ENCODE data around the gene GRPR. TPM values are rescaled to one million over a fixed set of nuclear protein-coding genes. Genes with fewer than 3 reads are reported as not detected.

The GRPR gene
- polyA plus RNA-seq, 1 of the 3 experiments (the other 2 are of a cell fraction) = 1.2 TPM

DNA sequence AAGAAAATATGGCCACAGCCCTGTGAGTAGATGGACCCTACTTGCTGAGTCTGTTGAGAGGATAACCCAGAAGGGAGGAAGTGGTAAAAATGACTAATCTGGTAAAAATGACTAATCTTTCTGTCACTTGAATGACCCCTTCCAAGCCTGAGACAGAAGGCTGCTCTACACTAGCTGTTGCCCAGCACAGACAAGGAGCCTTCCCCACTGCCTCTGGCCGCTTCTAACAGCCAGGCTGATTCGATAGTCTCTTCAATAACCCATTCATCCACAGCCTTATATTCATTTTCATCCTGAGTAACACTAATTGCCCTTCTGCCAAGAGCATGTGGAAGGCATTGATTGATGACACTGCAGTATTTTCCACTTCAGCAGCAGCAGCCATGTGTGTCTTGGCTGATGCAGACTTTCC is 62.4 kb downstream of the GRPR start (continued):
- TF ChIP-seq GATA2 (CRISPR knock-in tag; IDR thresholded peaks at IDR 0.05) (no peak), FOXJ3 (CRISPR knock-in tag; IDR thresholded peaks at IDR 0.05) (no peak), RXRA (IDR thresholded peaks at IDR 0.05; ENCODE audit: borderline replicate concordance, low read depth) (peak; percentile 93), MEF2A (IDR thresholded peaks at IDR 0.05; ENCODE audit: borderline replicate concordance, low read depth) (peak; percentile 8; the same call in 1 of the 2 replicates), CHD2 (IDR thresholded peaks at IDR 0.05; ENCODE audit: low read length, partially characterized antibody) (no peak), TAF1 (IDR thresholded peaks at IDR 0.05; ENCODE audit: borderline replicate concordance, low read depth, low read length) (no peak), EZH2phosphoT487 (IDR thresholded peaks at IDR 0.05; ENCODE audit: borderline replicate concordance, low read depth) (no peak), TEAD4 (IDR thresholded peaks at IDR 0.05; ENCODE audit: borderline replicate concordance, insufficient read depth) (peak; percentile 46; the same call in 1 of the 2 replicates), FOSL2 (IDR thresholded peaks at IDR 0.05; ENCODE audit: borderline replicate concordance, low read depth) (peak; percentile 92), JUND (IDR thresholded peaks at IDR 0.05) (peak; percentile 85), ELF1 (IDR thresholded peaks at IDR 0.05) (no peak), EP300 (IDR thresholded peaks at IDR 0.05; ENCODE audit: borderline replicate concordance in 1 of 2, low read depth in 1 of 2, low read length in 1 of 2) (peak in 1 of 2 experiments; percentile 86; a peak in 2 of 4 replicates), RCOR1 (IDR thresholded peaks at IDR 0.05; ENCODE audit: low read length) (no peak), NRF1 (IDR thresholded peaks at IDR 0.05; ENCODE audit: low read depth, low read length) (no peak), MXI1 (IDR thresholded peaks at IDR 0.05; ENCODE audit: low read depth, low read length) (no peak), SMC3 (IDR thresholded peaks at IDR 0.05; ENCODE audit: low read depth, low read length) (no peak)
- TF ChIP-seq, protein P1, sequence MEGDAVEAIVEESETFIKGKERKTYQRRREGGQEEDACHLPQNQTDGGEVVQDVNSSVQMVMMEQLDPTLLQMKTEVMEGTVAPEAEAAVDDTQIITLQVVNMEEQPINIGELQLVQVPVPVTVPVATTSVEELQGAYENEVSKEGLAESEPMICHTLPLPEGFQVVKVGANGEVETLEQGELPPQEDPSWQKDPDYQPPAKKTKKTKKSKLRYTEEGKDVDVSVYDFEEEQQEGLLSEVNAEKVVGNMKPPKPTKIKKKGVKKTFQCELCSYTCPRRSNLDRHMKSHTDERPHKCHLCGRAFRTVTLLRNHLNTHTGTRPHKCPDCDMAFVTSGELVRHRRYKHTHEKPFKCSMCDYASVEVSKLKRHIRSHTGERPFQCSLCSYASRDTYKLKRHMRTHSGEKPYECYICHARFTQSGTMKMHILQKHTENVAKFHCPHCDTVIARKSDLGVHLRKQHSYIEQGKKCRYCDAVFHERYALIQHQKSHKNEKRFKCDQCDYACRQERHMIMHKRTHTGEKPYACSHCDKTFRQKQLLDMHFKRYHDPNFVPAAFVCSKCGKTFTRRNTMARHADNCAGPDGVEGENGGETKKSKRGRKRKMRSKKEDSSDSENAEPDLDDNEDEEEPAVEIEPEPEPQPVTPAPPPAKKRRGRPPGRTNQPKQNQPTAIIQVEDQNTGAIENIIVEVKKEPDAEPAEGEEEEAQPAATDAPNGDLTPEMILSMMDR (IDR thresholded peaks at IDR 0.05) = no peak
- TF ChIP-seq, protein P2, sequence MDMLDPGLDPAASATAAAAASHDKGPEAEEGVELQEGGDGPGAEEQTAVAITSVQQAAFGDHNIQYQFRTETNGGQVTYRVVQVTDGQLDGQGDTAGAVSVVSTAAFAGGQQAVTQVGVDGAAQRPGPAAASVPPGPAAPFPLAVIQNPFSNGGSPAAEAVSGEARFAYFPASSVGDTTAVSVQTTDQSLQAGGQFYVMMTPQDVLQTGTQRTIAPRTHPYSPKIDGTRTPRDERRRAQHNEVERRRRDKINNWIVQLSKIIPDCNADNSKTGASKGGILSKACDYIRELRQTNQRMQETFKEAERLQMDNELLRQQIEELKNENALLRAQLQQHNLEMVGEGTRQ (IDR thresholded peaks at IDR 0.05; ENCODE audit: borderline replicate concordance, low read depth, low read length) = no peak
- TF ChIP-seq, protein P3, sequence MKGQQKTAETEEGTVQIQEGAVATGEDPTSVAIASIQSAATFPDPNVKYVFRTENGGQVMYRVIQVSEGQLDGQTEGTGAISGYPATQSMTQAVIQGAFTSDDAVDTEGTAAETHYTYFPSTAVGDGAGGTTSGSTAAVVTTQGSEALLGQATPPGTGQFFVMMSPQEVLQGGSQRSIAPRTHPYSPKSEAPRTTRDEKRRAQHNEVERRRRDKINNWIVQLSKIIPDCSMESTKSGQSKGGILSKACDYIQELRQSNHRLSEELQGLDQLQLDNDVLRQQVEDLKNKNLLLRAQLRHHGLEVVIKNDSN (IDR thresholded peaks at IDR 0.05; ENCODE audit: borderline replicate concordance, low read depth) = no peak
- TF ChIP-seq, protein P4, sequence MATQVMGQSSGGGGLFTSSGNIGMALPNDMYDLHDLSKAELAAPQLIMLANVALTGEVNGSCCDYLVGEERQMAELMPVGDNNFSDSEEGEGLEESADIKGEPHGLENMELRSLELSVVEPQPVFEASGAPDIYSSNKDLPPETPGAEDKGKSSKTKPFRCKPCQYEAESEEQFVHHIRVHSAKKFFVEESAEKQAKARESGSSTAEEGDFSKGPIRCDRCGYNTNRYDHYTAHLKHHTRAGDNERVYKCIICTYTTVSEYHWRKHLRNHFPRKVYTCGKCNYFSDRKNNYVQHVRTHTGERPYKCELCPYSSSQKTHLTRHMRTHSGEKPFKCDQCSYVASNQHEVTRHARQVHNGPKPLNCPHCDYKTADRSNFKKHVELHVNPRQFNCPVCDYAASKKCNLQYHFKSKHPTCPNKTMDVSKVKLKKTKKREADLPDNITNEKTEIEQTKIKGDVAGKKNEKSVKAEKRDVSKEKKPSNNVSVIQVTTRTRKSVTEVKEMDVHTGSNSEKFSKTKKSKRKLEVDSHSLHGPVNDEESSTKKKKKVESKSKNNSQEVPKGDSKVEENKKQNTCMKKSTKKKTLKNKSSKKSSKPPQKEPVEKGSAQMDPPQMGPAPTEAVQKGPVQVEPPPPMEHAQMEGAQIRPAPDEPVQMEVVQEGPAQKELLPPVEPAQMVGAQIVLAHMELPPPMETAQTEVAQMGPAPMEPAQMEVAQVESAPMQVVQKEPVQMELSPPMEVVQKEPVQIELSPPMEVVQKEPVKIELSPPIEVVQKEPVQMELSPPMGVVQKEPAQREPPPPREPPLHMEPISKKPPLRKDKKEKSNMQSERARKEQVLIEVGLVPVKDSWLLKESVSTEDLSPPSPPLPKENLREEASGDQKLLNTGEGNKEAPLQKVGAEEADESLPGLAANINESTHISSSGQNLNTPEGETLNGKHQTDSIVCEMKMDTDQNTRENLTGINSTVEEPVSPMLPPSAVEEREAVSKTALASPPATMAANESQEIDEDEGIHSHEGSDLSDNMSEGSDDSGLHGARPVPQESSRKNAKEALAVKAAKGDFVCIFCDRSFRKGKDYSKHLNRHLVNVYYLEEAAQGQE (IDR thresholded peaks at IDR 0.05; ENCODE audit: low read depth, low read length) = no peak
